Measurements from ENCODE around the gene SH3GLB2.

SH3GLB2 gene

GRCh38 chr9:129032541-129033159 is 4.5 kb upstream of the SH3GLB2 start:
- no peaks in the 10 kb centered on the region for H3K36me3 ChIP-seq (ENCODE audit: control insufficient read depth, low read length)
- H3F3A ChIP-seq (ENCODE audit: control insufficient read depth, insufficient read depth) = no peaks in the 10 kb centered on the region
- no peak overlapping the region for H3K4me3 ChIP-seq (ENCODE audit: low read length)
- H4K20me1 ChIP-seq (ENCODE audit: control insufficient read depth, insufficient read depth, low read depth, low read length) = no peaks in the 10 kb centered on the region
- H3K4me1 ChIP-seq (ENCODE audit: control insufficient read depth, low read length) = peaks cover 19% of the 10 kb centered on the region
- no peaks in the 10 kb centered on the region for H3K27me3 ChIP-seq (ENCODE audit: control insufficient read depth, low read length)
- no peaks in the 10 kb centered on the region for H3K9me3 ChIP-seq (ENCODE audit: control insufficient read depth, insufficient read depth, low read length)
- H3K4me2 ChIP-seq (ENCODE audit: low read length) = no peak overlapping the region
- no peaks in the 10 kb centered on the region for H3K9me2 ChIP-seq (replicated peaks; ENCODE audit: control insufficient read depth, low read length)
- H3K79me2 ChIP-seq (ENCODE audit: control insufficient read depth, low read length) = peaks cover 15% of the 10 kb centered on the region
- no peak overlapping the region for H3K27ac ChIP-seq (ENCODE audit: low read depth, low read length)
- no peak for TF ChIP-seq EZH2phosphoT487 (IDR thresholded peaks at IDR 0.05; ENCODE audit: borderline replicate concordance, low read length)
- no peak for TF ChIP-seq CTCF (IDR thresholded peaks at IDR 0.05; ENCODE audit: low read depth, low read length, poor library complexity, severe bottlenecking)

DNA sequence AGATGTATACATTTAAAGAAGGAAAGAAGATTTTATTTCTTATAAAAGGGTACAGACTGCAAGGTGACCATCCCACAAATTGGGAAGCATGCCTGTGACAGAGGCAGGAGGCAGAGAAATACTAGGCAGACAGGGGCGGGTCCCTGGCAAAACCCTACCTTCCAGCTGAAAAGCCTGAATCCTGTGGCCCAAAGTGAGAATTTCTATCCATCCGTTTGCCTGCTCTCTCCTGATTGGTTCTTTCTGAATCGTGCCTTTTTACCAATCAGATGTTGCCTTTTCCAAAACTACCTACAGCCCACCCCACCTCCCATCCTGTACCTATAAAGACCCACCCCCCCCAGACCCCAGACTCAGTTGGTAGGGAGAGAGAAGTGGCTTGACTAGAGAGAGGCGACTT is 3.4 kb upstream of the SH3GLB2 start:
- no peaks in the 10 kb centered on the region for H3F3A ChIP-seq (ENCODE audit: control insufficient read depth, insufficient read depth)
- no peaks in the 10 kb centered on the region for H3K27me3 ChIP-seq (ENCODE audit: control insufficient read depth, low read length)
- no peak overlapping the region for H3K4me2 ChIP-seq (ENCODE audit: low read length)
- TF ChIP-seq EZH2phosphoT487 (IDR thresholded peaks at IDR 0.05; ENCODE audit: borderline replicate concordance, low read length) = no peak
- TF ChIP-seq CTCF (IDR thresholded peaks at IDR 0.05; ENCODE audit: low read depth, low read length, poor library complexity, severe bottlenecking) = no peak
- H3K36me3 ChIP-seq (ENCODE audit: control insufficient read depth, low read length) = no peaks in the 10 kb centered on the region; the same call in 1 of the 2 replicates
- peaks cover 9% of the 10 kb centered on the region; the same call in 1 of the 2 replicates for H4K20me1 ChIP-seq (ENCODE audit: control insufficient read depth, insufficient read depth, low read depth, low read length)
- no peak overlapping the region for H3K27ac ChIP-seq (ENCODE audit: low read depth, low read length)
- H3K9me3 ChIP-seq (ENCODE audit: control insufficient read depth, insufficient read depth, low read length) = no peaks in the 10 kb centered on the region
- H3K4me1 ChIP-seq (ENCODE audit: control insufficient read depth, low read length) = peaks cover 23% of the 10 kb centered on the region
- H3K79me2 ChIP-seq (ENCODE audit: control insufficient read depth, low read length) = peaks cover 15% of the 10 kb centered on the region
- H3K9me2 ChIP-seq (replicated peaks; ENCODE audit: control insufficient read depth, low read length) = no peaks in the 10 kb centered on the region
- H3K4me3 ChIP-seq (ENCODE audit: low read length) = no peak overlapping the region

- no peaks in the 10 kb centered on the region for H3K9me2 ChIP-seq (replicated peaks; ENCODE audit: control insufficient read depth, low read length)
- H3K4me1 ChIP-seq (ENCODE audit: control insufficient read depth, low read length) = peaks cover 22% of the 10 kb centered on the region
- peaks cover 9% of the 10 kb centered on the region; the same call in 1 of the 2 replicates for H4K20me1 ChIP-seq (ENCODE audit: control insufficient read depth, insufficient read depth, low read depth, low read length)
- H3K4me3 ChIP-seq (ENCODE audit: low read length) = no peak overlapping the region
- no peaks in the 10 kb centered on the region; the same call in 1 of the 2 replicates for H3K36me3 ChIP-seq (ENCODE audit: control insufficient read depth, low read length)
- TF ChIP-seq CTCF (IDR thresholded peaks at IDR 0.05; ENCODE audit: low read depth, low read length, poor library complexity, severe bottlenecking) = no peak
- no peak for TF ChIP-seq EZH2phosphoT487 (IDR thresholded peaks at IDR 0.05; ENCODE audit: borderline replicate concordance, low read length)
- H3K27ac ChIP-seq (ENCODE audit: low read depth, low read length) = no peak overlapping the region
- H3F3A ChIP-seq (ENCODE audit: control insufficient read depth, insufficient read depth) = no peaks in the 10 kb centered on the region
- no peaks in the 10 kb centered on the region for H3K9me3 ChIP-seq (ENCODE audit: control insufficient read depth, insufficient read depth, low read length)
- no peaks in the 10 kb centered on the region for H3K27me3 ChIP-seq (ENCODE audit: control insufficient read depth, low read length)
- peaks cover 27% of the 10 kb centered on the region for H3K79me2 ChIP-seq (ENCODE audit: control insufficient read depth, low read length)
- H3K4me2 ChIP-seq (ENCODE audit: low read length) = no peak overlapping the region
Observed at GRCh38 chr9:129030191-129030590, 2.1 kb upstream of the SH3GLB2 start.

Data from DOHH2 (cell line).